ENCODE results near the gene VANGL1. TPM values are rescaled to one million over a fixed set of nuclear protein-coding genes. Genes with fewer than 3 reads are reported as not detected.
"Not testable (repeated sequence)": the region's sequence is repeated elsewhere in the genome, so short reads cannot be mapped to it uniquely, and the experiment has no call there.

VANGL1 gene
- total RNA-seq, 2 experiments from 2014 or later, result 7.6 to 8.6 TPM

DNA sequence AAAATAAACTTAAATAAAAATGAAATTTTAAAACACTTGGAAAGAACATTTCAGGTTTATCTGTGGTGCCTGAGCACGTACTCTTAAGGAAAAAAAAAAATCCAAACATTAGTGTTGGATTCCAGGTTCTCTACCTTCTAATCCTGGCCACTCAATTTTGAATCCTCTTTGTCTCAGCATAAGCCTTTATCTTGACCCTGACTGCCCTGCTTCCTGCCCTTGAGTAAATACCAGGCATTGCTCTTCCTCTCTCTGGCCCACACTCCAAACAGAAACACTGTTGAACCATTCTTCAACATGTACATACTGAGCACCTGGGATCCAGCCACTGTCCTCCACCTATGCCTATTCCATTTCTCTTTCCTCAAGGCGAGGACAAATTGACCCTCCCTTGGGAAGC lies 11.4 kb upstream of the VANGL1 start:
- H3K27ac Mint-ChIP-seq, result no peak overlapping the region
- peaks cover 17% of the 10 kb centered on the region for H3K27me3 Mint-ChIP-seq
- no peak for DNase-seq
- no peak overlapping the region for H3K4me3 Mint-ChIP-seq
- POLR2A ChIA-PET, result no interaction called here
- ATAC-seq (ENCODE audit: low read depth), result no peak
- no peaks in the 10 kb centered on the region for H3K36me3 Mint-ChIP-seq
- H3K4me1 Mint-ChIP-seq, result no peaks in the 10 kb centered on the region
- peaks cover 5% of the 10 kb centered on the region for H3K9me3 Mint-ChIP-seq

- POLR2A ChIA-PET, result no interaction called here
- no peak for ATAC-seq (ENCODE audit: low read depth)
- Mint-ChIP-seq H3K27me3 (peaks cover 22% of the 10 kb centered on the region), H3K9me3 (peaks cover 10% of the 10 kb centered on the region), H3K4me1 (no peaks in the 10 kb centered on the region), H3K36me3 (no peaks in the 10 kb centered on the region), H3K4me3 (no peak overlapping the region), H3K27ac (no peak overlapping the region)
- DNase-seq, result no peak
Measured at GRCh38 chr1:115632251-115633026, 9.3 kb upstream of the VANGL1 start.

GRCh38 chr1:115633606-115634005 lies 8.2 kb upstream of the VANGL1 start:
- H3K27me3 Mint-ChIP-seq, result peaks cover 22% of the 10 kb centered on the region
- POLR2A ChIA-PET; DNase-seq; H3K36me3 Mint-ChIP-seq; ATAC-seq (ENCODE audit: low read depth); H3K27ac Mint-ChIP-seq; H3K4me1 Mint-ChIP-seq; H3K4me3 Mint-ChIP-seq: not testable (repeated sequence)
- H3K9me3 Mint-ChIP-seq, result peaks cover 12% of the 10 kb centered on the region

DNA sequence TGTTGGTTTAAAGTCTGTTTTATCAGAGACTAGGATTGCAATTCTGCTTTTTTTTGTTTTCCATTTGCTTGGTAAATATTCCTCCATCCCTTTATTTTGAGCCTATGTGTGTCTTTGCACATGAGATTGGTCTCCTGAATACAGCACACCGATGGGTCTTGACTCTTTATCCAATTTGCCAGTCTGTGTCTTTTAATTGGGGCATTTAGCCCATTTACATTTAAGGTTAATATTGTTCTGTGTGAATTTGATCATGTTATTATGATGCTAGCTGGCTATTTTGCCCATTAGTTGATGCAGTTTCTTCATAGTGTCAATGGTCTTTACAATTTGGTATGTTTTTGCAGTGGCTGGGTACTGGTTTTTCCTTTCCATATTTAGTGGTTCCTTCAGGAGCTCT lies 4.5 kb upstream of the VANGL1 start:
- H3K27ac Mint-ChIP-seq; DNase-seq; H3K36me3 Mint-ChIP-seq; H3K4me3 Mint-ChIP-seq; POLR2A ChIA-PET; ATAC-seq (ENCODE audit: low read depth); H3K4me1 Mint-ChIP-seq: not testable (repeated sequence)
- peaks cover 29% of the 10 kb centered on the region for H3K27me3 Mint-ChIP-seq
- H3K9me3 Mint-ChIP-seq, result peaks cover 17% of the 10 kb centered on the region

DNA sequence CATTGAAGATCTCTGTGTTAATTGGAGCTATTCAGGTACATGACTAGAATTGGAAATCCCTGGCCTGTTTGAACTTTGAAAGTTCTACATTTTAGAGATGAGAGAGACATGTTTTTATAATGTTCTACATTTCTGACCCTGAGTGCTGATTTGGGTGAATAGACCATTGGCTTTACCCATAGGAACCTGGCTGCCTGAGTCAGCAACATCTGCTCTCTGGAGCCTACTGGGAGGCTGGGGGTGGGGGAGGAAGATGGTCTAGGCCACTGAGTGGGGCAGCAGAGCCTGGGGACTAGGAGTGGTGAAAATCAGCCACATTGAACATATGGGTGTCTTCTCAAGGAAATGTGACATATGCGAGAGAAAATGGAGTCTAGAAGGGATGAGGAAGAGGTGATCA lies 1.4 kb upstream of the VANGL1 start:
- peaks cover 14% of the 10 kb centered on the region for H3K4me1 Mint-ChIP-seq
- ATAC-seq (ENCODE audit: low read depth), result no peak
- no peak overlapping the region for H3K27ac Mint-ChIP-seq
- peaks cover 20% of the 10 kb centered on the region for H3K27me3 Mint-ChIP-seq
- DNase-seq, result no peak
- POLR2A ChIA-PET, result no interaction called here
- peaks cover 13% of the 10 kb centered on the region for H3K9me3 Mint-ChIP-seq
- H3K4me3 Mint-ChIP-seq, result no peak overlapping the region
- H3K36me3 Mint-ChIP-seq, result peaks cover 2% of the 10 kb centered on the region

DNA sequence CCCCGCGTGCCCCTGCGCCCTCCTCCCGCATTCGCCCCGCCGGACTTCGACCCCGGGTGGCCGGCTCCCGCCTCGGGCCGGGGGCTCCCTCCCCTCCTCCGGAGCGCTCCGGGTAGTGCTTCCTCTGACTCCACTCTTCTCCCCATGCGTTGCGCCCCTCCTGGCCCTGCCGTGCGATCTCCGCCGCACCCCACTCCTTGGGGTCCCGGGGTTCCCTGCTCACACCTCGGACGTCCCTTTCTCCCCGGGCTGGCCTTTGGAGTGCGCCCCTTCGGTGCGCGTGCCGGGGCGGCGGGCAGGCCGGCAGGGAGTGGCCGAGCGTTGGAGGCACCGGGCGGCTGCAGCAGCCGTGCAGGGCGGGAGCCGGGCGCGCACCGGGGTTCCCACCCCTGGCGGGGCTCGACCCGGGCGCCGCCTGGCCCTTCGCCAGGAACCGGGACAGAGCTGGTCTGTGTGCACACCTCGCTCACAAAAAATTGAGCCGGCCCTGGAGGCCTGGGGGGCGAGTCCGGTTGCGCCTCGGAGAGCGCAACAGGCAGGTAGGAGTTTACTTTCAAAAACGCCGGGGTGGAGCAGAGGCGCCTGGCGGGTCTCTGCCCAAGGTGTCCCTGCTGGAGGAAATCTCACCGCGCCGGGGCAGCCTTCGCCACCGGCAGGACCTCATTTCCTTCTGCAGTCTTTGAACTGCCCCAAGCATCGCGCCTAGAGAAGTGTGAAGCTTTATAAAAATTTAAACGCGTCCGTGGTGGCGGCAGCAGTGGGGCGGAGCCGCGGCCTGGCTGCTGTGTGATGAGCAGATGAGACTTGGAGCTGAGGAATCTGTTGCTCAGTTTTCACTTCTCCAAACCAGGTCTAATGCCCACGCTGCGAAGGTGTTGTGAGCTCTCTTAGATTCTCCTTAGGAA lies 650 bp downstream of the VANGL1 start:
- H3K36me3 Mint-ChIP-seq, result peaks cover 2% of the 10 kb centered on the region
- H3K4me1 Mint-ChIP-seq, result peaks cover 14% of the 10 kb centered on the region
- ATAC-seq (ENCODE audit: low read depth) (peak; percentile 41), DNase-seq (peak; percentile 69)
- H3K4me3 Mint-ChIP-seq, result peak overlapping the region; percentile 89
- peak overlapping the region; percentile 75 for H3K27ac Mint-ChIP-seq
- H3K9me3 Mint-ChIP-seq, result peaks cover 7% of the 10 kb centered on the region
- H3K27me3 Mint-ChIP-seq, result peaks cover 13% of the 10 kb centered on the region
- POLR2A ChIA-PET, result interaction anchor here (1.5 to 1.7 kb wide), 4 partner anchors 12 to 378 kb away, joined by 3 to 4 read pairs (median 4); no protein-coding TSS in a partner anchor

- H3K27me3 Mint-ChIP-seq, result peaks cover 10% of the 10 kb centered on the region
- POLR2A ChIA-PET, result interaction anchor here (1.6 to 1.7 kb wide), 2 partner anchors 11 to 17 kb away, joined by 3 to 4 read pairs; no protein-coding TSS in a partner anchor
- H3K9me3 Mint-ChIP-seq, result peaks cover 5% of the 10 kb centered on the region
- peak overlapping the region; percentile 75 for H3K27ac Mint-ChIP-seq
- H3K4me3 Mint-ChIP-seq, result peak overlapping the region; percentile 89
- H3K36me3 Mint-ChIP-seq, result peaks cover 2% of the 10 kb centered on the region
- DNase-seq (no peak), ATAC-seq (ENCODE audit: low read depth) (no peak)
- peaks cover 14% of the 10 kb centered on the region for H3K4me1 Mint-ChIP-seq
Measured at GRCh38 chr1:115643225-115643624, 1.5 kb downstream of the VANGL1 start.

DNA sequence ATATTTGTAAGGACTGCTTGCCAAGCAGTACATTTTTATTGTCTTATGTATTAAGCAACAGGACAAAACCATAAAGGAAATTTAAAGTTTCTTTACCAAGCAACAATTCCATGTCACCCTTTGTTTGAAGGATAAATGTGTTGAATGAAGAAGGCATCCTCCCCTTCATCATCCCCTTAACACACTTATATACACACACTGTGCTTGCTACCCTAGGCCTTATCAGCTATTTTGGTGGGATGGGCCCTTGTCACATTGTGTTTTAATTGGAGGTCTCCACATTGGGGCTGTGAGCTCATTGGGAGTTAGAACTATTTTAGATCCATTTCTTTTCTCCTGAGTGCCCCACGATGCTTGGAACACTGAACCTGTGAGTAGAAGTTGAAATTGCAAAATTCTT lies 1.9 kb downstream of the VANGL1 start:
- H3K36me3 Mint-ChIP-seq, result peaks cover 2% of the 10 kb centered on the region
- peaks cover 14% of the 10 kb centered on the region for H3K4me1 Mint-ChIP-seq
- POLR2A ChIA-PET, result interaction anchor here (1.7 kb wide), 1 partner anchor 11 kb away, joined by 4 read pairs; no protein-coding TSS in a partner anchor
- H3K4me3 Mint-ChIP-seq, result peak overlapping the region; percentile 89
- no peak overlapping the region for H3K27ac Mint-ChIP-seq
- H3K27me3 Mint-ChIP-seq, result peaks cover 10% of the 10 kb centered on the region
- H3K9me3 Mint-ChIP-seq, result peaks cover 5% of the 10 kb centered on the region
- DNase-seq (no peak), ATAC-seq (ENCODE audit: low read depth) (no peak)

DNA sequence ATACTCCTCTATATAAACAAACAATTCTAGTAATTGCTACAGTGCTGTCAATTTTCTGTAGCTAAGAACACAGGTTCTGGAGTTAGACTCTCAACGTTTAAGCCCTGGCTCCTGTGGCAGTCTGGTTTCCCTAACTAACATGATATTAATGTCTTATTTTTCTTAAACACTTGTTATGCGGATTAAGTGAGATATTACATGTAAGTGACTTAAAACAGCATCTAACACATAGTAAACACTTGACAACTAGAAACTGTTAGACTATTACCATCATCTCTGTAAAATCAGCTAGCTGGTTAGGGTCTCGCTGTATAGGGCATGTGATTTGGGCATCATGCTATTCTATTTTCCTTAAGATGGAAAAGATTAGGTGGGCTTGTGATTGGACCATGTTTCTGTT lies 2.3 kb downstream of the VANGL1 start:
- Mint-ChIP-seq H3K4me3 (no peak overlapping the region), H3K4me1 (peaks cover 14% of the 10 kb centered on the region), H3K27ac (no peak overlapping the region), H3K9me3 (peaks cover 5% of the 10 kb centered on the region), H3K36me3 (peaks cover 2% of the 10 kb centered on the region), H3K27me3 (peaks cover 10% of the 10 kb centered on the region)
- POLR2A ChIA-PET, result interaction anchor here (1.7 kb wide), 1 partner anchor 11 kb away, joined by 4 read pairs; no protein-coding TSS in a partner anchor
- no peak for ATAC-seq (ENCODE audit: low read depth)
- no peak for DNase-seq

GRCh38 chr1:115647047-115647446 lies 5.3 kb downstream of the VANGL1 start:
- POLR2A ChIA-PET, result no interaction called here
- Mint-ChIP-seq H3K27me3 (peaks cover 3% of the 10 kb centered on the region), H3K4me3 (no peak overlapping the region), H3K36me3 (peaks cover 3% of the 10 kb centered on the region), H3K27ac (no peak overlapping the region), H3K4me1 (peaks cover 13% of the 10 kb centered on the region), H3K9me3 (no peaks in the 10 kb centered on the region)
- ATAC-seq (ENCODE audit: low read depth) (no peak), DNase-seq (no peak)

GRCh38 chr1:115647507-115647906 lies 5.7 kb downstream of the VANGL1 start:
- H3K27me3 Mint-ChIP-seq, result peaks cover 3% of the 10 kb centered on the region
- POLR2A ChIA-PET, result no interaction called here
- no peaks in the 10 kb centered on the region for H3K9me3 Mint-ChIP-seq
- no peak for DNase-seq
- H3K4me3 Mint-ChIP-seq, result no peak overlapping the region
- peaks cover 5% of the 10 kb centered on the region for H3K36me3 Mint-ChIP-seq
- ATAC-seq (ENCODE audit: low read depth), result peak; percentile 85
- H3K27ac Mint-ChIP-seq, result no peak overlapping the region
- H3K4me1 Mint-ChIP-seq, result peaks cover 13% of the 10 kb centered on the region

DNA sequence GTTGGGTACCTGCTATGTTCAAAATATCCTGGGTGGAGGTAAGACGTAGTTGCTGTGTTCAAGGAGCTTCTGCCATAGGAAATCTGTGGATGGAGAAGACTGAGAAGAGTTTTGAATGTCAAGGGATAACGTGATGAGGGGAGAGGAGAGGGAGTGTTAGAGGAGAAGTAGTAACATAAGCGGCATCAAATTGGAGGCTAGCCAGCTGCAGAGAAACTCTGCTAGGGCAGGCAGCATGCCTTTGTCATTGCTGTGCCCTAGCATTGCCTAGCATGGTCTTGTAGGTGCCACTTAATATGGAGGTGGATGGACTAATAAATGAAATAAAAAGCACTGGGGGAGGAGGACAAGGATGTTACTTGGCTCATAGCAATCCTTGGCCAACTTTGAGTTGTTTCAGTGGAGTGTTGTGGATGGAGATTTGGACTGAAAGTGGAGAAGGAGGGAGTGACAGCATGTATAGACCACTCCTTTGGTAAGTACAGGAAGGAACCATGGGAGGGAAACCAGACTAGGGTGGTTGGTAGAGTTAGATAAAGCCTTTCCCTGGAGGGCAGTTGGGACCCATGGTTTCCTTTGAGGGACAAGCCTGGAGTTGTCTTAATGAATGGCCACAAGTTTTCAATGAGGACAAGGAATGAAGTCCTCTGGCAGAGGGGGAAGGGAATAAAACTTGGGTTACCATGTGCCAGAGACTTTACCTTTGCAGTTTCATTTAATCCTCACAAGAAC lies 6.3 kb downstream of the VANGL1 start:
- Mint-ChIP-seq H3K4me1 (peaks cover 10% of the 10 kb centered on the region), H3K36me3 (peaks cover 7% of the 10 kb centered on the region), H3K27me3 (peaks cover 3% of the 10 kb centered on the region), H3K27ac (no peak overlapping the region), H3K4me3 (no peak overlapping the region), H3K9me3 (no peaks in the 10 kb centered on the region)
- ATAC-seq (ENCODE audit: low read depth) (no peak), DNase-seq (no peak)
- POLR2A ChIA-PET, result no interaction called here

All from activated naive CD8-positive, alpha-beta T cell treated with anti-CD3 and anti-CD28 coated beads, Interleukin-2, amount 10 ng/mL, durations not matched to agents 7 days and 5 days (primary cell).